A549 (cell line): Measurements from ENCODE around the gene FAM193A. TPM values are rescaled to one million over a fixed set of nuclear protein-coding genes. Genes with fewer than 3 reads are reported as not detected.

Experiments
- ATAC-seq, 2 experiments: fragments of 200-7000 bp in 1 of 2; fragments of >200 bp in 1 of 2; cut with Nextera tagmentation in 1 of 2; cut with Tn5 transposase in 1 of 2; 3 replicates each; pipeline versions ENCODE4 v1.8.0 to v1.9.1; 2018 to 2020; ENCODE audit warnings: mild to moderate bottlenecking in 1 of 2, moderate library complexity in 1 of 2
- CTCF ChIA-PET: fragments of 300-600 bp; sonication (Branson Sonifier 250); formaldehyde crosslinking; extraction: SDS; loops from one replicate; lab custom pipeline; 2021; ENCODE audit warnings: antibody characterized with exemption, inconsistent platforms; lab: Yijun Ruan, JAX
- POLR2A ChIA-PET: fragments of 350-600 bp; formaldehyde crosslinking; extraction: SDS; loops from one replicate; lab custom pipeline; 2021; ENCODE audit warnings: antibody characterized with exemption, inconsistent platforms; lab: Yijun Ruan, JAX
- DNase-seq, 2 experiments: peaks; one replicate each; pipeline versions ENCODE4 v3.0.0 to v3.0.0-alpha.2; 2011 to 2016; ENCODE audit warnings: low read depth in 1 of 2, low spot score in 1 of 2
- FAIRE-seq: peaks from 2 replicates; lab custom pipeline; 2011; peaks lifted over from hg19 to GRCh38; lab: Jason Lieb, UNC
- H3K27ac ChIP-seq, 2 experiments: fragments of >200 bp; sonication (Bioruptor Twin); formaldehyde crosslinking; 3 replicates each; pipeline ENCODE4 v1.5.1; 2016 to 2017
- H3K4me1 ChIP-seq: fragments of >200 bp; sonication (Bioruptor Twin); formaldehyde crosslinking; 3 replicates; pipeline ENCODE4 v1.6.1; 2016
- H3K4me2 ChIP-seq: fragments of >200 bp; sonication (Bioruptor Twin); formaldehyde crosslinking; 3 replicates; pipeline ENCODE4 v1.6.1; 2016
- H3K4me3 ChIP-seq: fragments of >200 bp; sonication (Bioruptor Twin); formaldehyde crosslinking; 3 replicates; pipeline ENCODE4 v1.5.1; 2016
- H3K9me3 ChIP-seq: fragments of >200 bp; sonication (Bioruptor Twin); formaldehyde crosslinking; 3 replicates; pipeline ENCODE4 v1.6.1; 2016
- BCL3 ChIP-seq: fragments of >200 bp; sonication (Bioruptor Twin); formaldehyde crosslinking; IDR thresholded peaks from 3 replicates; pipeline ENCODE4 v1.6.1; 2016
- CHD2 ChIP-seq: fragments of 150-350 bp; IDR thresholded peaks from 2 replicates; pipeline ENCODE4 v1.6.1; 2014; ENCODE audit warnings: low read length; ENCODE audit not compliant: partially characterized antibody
- EHF ChIP-seq: fragments of 250-450 bp; sonication (Bioruptor Pico); IDR thresholded peaks from 2 replicates; pipeline ENCODE4 v1.5.0; 2020; ENCODE audit warnings: mild to moderate bottlenecking
- EP300 ChIP-seq, 2 experiments: fragments of >200 bp; sonication (Bioruptor Twin); formaldehyde crosslinking; IDR thresholded peaks; 2 replicates in 1 of 2; 3 replicates in 1 of 2; pipeline ENCODE4 v1.6.1; 2016 to 2017
- JUN ChIP-seq, 2 experiments: fragments of >200 bp; sonication (Bioruptor Twin); formaldehyde crosslinking; IDR thresholded peaks; 2 replicates in 1 of 2; 3 replicates in 1 of 2; pipeline ENCODE4 v1.6.1; 2016 to 2017
- KDM1A ChIP-seq: fragments of 200-600 bp; sonication (generic); IDR thresholded peaks from 2 replicates; pipeline ENCODE4 v1.6.1; 2016; ENCODE audit warnings: low read depth, mild to moderate bottlenecking
- KDM5A ChIP-seq: fragments of 200-600 bp; sonication (generic); IDR thresholded peaks from 2 replicates; pipeline ENCODE4 v1.6.1; 2016; ENCODE audit warnings: antibody characterized with exemption, mild to moderate bottlenecking
- MAZ ChIP-seq: fragments of 150-350 bp; IDR thresholded peaks from 2 replicates; pipeline ENCODE4 v1.6.1; 2014; ENCODE audit warnings: antibody characterized with exemption, low read depth, low read length, borderline replicate concordance
- NPAS2 ChIP-seq: fragments of 250-450 bp; sonication (Bioruptor Pico); IDR thresholded peaks from 2 replicates; pipeline ENCODE4 v1.8.0; 2022; ENCODE audit warnings: mild to moderate bottlenecking, moderate library complexity, borderline replicate concordance
- NR3C1 ChIP-seq: fragments of >200 bp; sonication (Bioruptor Twin); formaldehyde crosslinking; IDR thresholded peaks from 3 replicates; pipeline ENCODE4 v1.6.1; 2017
- PHF8 ChIP-seq: fragments of 200-600 bp; sonication (generic); IDR thresholded peaks from 2 replicates; pipeline ENCODE4 v1.6.1; 2016; ENCODE audit warnings: low read depth, mild to moderate bottlenecking, antibody characterized with exemption, moderate library complexity, borderline replicate concordance
- SMC3 ChIP-seq: fragments of >200 bp; sonication (Bioruptor Twin); formaldehyde crosslinking; IDR thresholded peaks from 3 replicates; pipeline ENCODE4 v1.6.1; 2018; ENCODE audit warnings: inconsistent platforms
- ZSCAN20 ChIP-seq: fragments of 250-450 bp; sonication (Bioruptor Pico); IDR thresholded peaks from 2 replicates; pipeline ENCODE4 v1.8.0; 2022; ENCODE audit warnings: mild to moderate bottlenecking, moderate library complexity
- WGBS: methylation state at CpG from one replicate; pipeline ENCODE4 v1.1.6; 2017; ENCODE audit errors: missing lambda C conversion rate; 5-methylcytosine and 5-hydroxymethylcytosine counted together
- polyA plus RNA-seq, 4 experiments: library from polyadenylated mRNA; depleted of rRNA in 3 of 4; stranded (reverse); fragments of >200 nt; fragmentation: RNase III in 1 of 4; extraction: RNeasy Plus Mini Kit Qiagen cat#74134 plus additional on column Dnase treatment in 1 of 4; gene quantifications; 2 replicates in 3 of 4; 3 replicates in 1 of 4; pipeline ENCODE4 v1.2.3, GENCODE V29; 2011 to 2017
- TF ChIP-seq, protein P1 (sequence below): fragments of 250-450 bp; sonication (Bioruptor Pico); IDR thresholded peaks from 2 replicates; pipeline ENCODE4 v1.5.0; 2021; ENCODE audit warnings: mild to moderate bottlenecking, moderate library complexity, borderline replicate concordance

FAM193A gene
- polyA plus RNA-seq, 2 of the 4 experiments (the other 2 are of a cell fraction) = 4.5 to 6.7 TPM

GRCh38 chr4:2593003-2593402 lies 56.6 kb downstream of the FAM193A start:
- DNase-seq (no peak), ATAC-seq (peak; percentile 30 to 48; a peak in 3 of 6 replicates), FAIRE-seq (no peak)
- Histone ChIP-seq H3K4me3 (no peak overlapping the region), H3K27ac (no peak overlapping the region), H3K4me1 (no peaks in the 10 kb centered on the region), H3K9me3 (no peaks in the 10 kb centered on the region), H3K4me2 (no peak overlapping the region)
- WGBS = 87% methylated on average over 5 of the region's 5 CpGs
- no peak for TF ChIP-seq EHF
- no peak for TF ChIP-seq SMC3
- CTCF ChIA-PET = no interaction called here
- POLR2A ChIA-PET = no interaction called here

DNA sequence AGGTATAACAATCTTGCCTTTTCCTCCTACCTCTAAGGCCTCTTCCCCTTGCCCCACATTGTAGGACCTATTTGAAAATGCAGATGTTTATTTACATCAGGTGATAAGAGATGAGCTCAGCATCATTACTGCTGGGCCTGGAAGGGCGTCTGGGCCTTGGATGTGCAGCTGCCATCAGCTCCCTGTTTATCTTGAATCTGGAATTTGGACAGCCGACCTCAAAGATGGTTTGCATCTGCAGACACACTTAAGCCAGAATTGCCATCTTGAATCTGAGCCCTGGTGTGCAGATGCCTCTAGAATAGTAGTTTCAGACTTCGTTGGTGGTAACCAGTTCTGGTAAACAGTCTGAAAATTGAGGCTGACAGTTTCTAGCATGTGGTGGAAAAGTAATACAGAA lies 59.0 kb downstream of the FAM193A start:
- no peak for ATAC-seq
- CTCF ChIA-PET = no interaction called here
- H3K4me3 ChIP-seq = no peak overlapping the region
- POLR2A ChIA-PET = no interaction called here
- H3K9me3 ChIP-seq = no peaks in the 10 kb centered on the region
- H3K27ac ChIP-seq = no peak overlapping the region
- no peak for TF ChIP-seq NPAS2 (CRISPR knock-in tag)
- TF ChIP-seq MAZ = no peak
- TF ChIP-seq ZSCAN20 (CRISPR knock-in tag) = no peak
- TF ChIP-seq CHD2 = no peak
- no peak for TF ChIP-seq BCL3
- TF ChIP-seq EP300 (IDR thresholded peaks at IDR 0.05) = no peak
- TF ChIP-seq, protein P1, sequence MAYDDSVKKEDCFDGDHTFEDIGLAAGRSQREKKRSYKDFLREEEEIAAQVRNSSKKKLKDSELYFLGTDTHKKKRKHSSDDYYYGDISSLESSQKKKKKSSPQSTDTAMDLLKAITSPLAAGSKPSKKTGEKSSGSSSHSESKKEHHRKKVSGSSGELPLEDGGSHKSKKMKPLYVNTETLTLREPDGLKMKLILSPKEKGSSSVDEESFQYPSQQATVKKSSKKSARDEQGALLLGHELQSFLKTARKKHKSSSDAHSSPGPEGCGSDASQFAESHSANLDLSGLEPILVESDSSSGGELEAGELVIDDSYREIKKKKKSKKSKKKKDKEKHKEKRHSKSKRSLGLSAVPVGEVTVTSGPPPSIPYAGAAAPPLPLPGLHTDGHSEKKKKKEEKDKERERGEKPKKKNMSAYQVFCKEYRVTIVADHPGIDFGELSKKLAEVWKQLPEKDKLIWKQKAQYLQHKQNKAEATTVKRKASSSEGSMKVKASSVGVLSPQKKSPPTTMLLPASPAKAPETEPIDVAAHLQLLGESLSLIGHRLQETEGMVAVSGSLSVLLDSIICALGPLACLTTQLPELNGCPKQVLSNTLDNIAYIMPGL (CRISPR knock-in tag) = no peak
- no peak for TF ChIP-seq KDM1A
- no peak for TF ChIP-seq JUN (IDR thresholded peaks at IDR 0.05)
- no peak overlapping the region for H3K4me2 ChIP-seq
- no peak for FAIRE-seq
- no peaks in the 10 kb centered on the region for H3K4me1 ChIP-seq
- DNase-seq = no peak
- WGBS = 70% methylated on average over 2 of the region's 3 CpGs

- 98% methylated on average over 6 of the region's 11 CpGs for WGBS
- CTCF ChIA-PET = no interaction called here
- no peak for ATAC-seq
- H3K4me1 ChIP-seq = no peaks in the 10 kb centered on the region
- H3K9me3 ChIP-seq = no peaks in the 10 kb centered on the region
- H3K4me3 ChIP-seq = no peak overlapping the region
- H3K4me2 ChIP-seq = no peak overlapping the region
- TF ChIP-seq PHF8 = no peak
- TF ChIP-seq ZSCAN20 (CRISPR knock-in tag) = no peak
- no peak for TF ChIP-seq SMC3
- TF ChIP-seq, all 56 proteins: peak for 0
- FAIRE-seq (no peak), DNase-seq (no peak)
- POLR2A ChIA-PET = no interaction called here
- no peak overlapping the region for H3K27ac ChIP-seq
Observed at GRCh38 chr4:2595952-2596552, 59.6 kb downstream of the FAM193A start.

DNA sequence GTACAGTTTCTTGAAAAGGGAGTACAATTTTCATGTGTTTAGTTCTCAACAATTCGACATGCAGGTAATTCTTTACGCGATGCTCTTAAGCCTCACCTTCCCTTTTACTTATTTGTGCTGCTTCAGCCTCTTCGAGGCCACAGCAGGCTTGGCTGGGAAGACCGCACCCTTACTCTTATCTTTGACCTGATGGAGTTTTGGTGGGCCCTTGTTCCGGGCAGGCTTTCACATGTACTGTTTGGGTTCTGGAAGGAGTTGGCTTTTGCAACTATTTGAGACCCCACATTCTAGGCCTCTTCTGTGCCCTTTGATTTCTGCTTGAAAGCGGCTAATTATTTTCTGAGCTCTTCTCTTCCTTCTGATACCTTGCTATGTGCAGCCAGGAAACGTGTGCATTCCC lies 60.2 kb downstream of the FAM193A start:
- CTCF ChIA-PET = no interaction called here
- TF ChIP-seq NR3C1 (no peak), EHF (no peak), KDM5A (no peak)
- TF ChIP-seq, protein P1 (CRISPR knock-in tag) = no peak
- TF ChIP-seq, all 56 proteins: peak for 0
- no peaks in the 10 kb centered on the region for H3K4me1 ChIP-seq
- no peak for DNase-seq
- POLR2A ChIA-PET = no interaction called here
- H3K27ac ChIP-seq = no peak overlapping the region
- WGBS = 83% methylated on average over 8 of the region's 8 CpGs
- no peak overlapping the region for H3K4me3 ChIP-seq
- ATAC-seq = no peak
- FAIRE-seq = no peak
- no peaks in the 10 kb centered on the region for H3K9me3 ChIP-seq
- H3K4me2 ChIP-seq = no peak overlapping the region
